NOMO-1 (cell line): ENCODE data around the gene GPM6B.

Experiments
- DNase-seq, 2 experiments: peaks; one replicate each; lab custom pipeline; 2025; ENCODE audit not compliant: unreplicated experiment in 2 of 2; lab: John Stamatoyannopoulos, UW

GPM6B gene

GRCh38 chrX:13770013-13770535 is 46.8 kb downstream of the GPM6B start:
- no peak for DNase-seq

- no peak for DNase-seq
Measured at GRCh38 chrX:13768939-13769338, 48.0 kb downstream of the GPM6B start.

GRCh38 chrX:13764765-13765164 is 52.1 kb downstream of the GPM6B start:
- no peak for DNase-seq

- peak in 1 of 2 experiments; percentile 59 for DNase-seq
Measured at GRCh38 chrX:13764281-13764680, 52.6 kb downstream of the GPM6B start.

GRCh38 chrX:13763489-13763888 is 53.4 kb downstream of the GPM6B start:
- DNase-seq: no peak

- peak; percentile 60 to 78 for DNase-seq
Measured at GRCh38 chrX:13761606-13762414, 55.1 kb downstream of the GPM6B start.

GRCh38 chrX:13760426-13760825 is 56.5 kb downstream of the GPM6B start:
- DNase-seq: no peak

- DNase-seq: peak; percentile 69 to 97
Measured at GRCh38 chrX:13759152-13759718, 57.7 kb downstream of the GPM6B start.

GRCh38 chrX:13756381-13756780 is 60.5 kb downstream of the GPM6B start:
- DNase-seq: no peak

GRCh38 chrX:13755254-13755653 is 61.6 kb downstream of the GPM6B start:
- DNase-seq: peak in 1 of 2 experiments; percentile 45

- DNase-seq: peak; percentile 83 to 97
Measured at GRCh38 chrX:13754765-13755164, 62.1 kb downstream of the GPM6B start.

- DNase-seq: peak; percentile 81 to 90
Measured at GRCh38 chrX:13752646-13753045, 64.2 kb downstream of the GPM6B start.

- no peak for DNase-seq
Measured at GRCh38 chrX:13752141-13752540, 64.8 kb downstream of the GPM6B start.

GRCh38 chrX:13750812-13751211 is 66.1 kb downstream of the GPM6B start:
- peak in 1 of 2 experiments; percentile 21 for DNase-seq

- DNase-seq: peak; percentile 46 to 68
Measured at GRCh38 chrX:13750204-13750603, 66.7 kb downstream of the GPM6B start.

GRCh38 chrX:13748486-13748885 is 68.4 kb downstream of the GPM6B start:
- DNase-seq: no peak

GRCh38 chrX:13747836-13748235 is 69.1 kb downstream of the GPM6B start:
- peak in 1 of 2 experiments; percentile 38 for DNase-seq

GRCh38 chrX:13742397-13743176 is 74.3 kb downstream of the GPM6B start:
- DNase-seq: peak; percentile 35 to 41

GRCh38 chrX:13741695-13742094 is 75.2 kb downstream of the GPM6B start:
- DNase-seq: peak in 1 of 2 experiments; percentile 12

- DNase-seq: peak; percentile 97
Measured at GRCh38 chrX:13734278-13735172, 82.4 kb downstream of the GPM6B start, which contains the start of the genes OFD1 and TRAPPC2. Gene OFD1 (plus strand): TSS chrX:13734748. CDS start chrX:13735072, 324 bp downstream. Gene TRAPPC2 (minus strand): TSS chrX:13734620. CDS start chrX:13719963, 14,657 bp downstream.
